PC-9 (cell line): ENCODE measurements around the gene ZNF23.

Experiments used
- CTCF ChIP-seq: fragments of 200-600 bp; sonication (generic); conservative IDR thresholded peaks from 2 replicates; pipeline ENCODE4 v1.6.1; 2017; ENCODE audit warnings: mixed run types, antibody characterized with exemption, mild to moderate bottlenecking, moderate library complexity
- EZH2 ChIP-seq: fragments of 200-600 bp; sonication (generic); IDR thresholded peaks from 2 replicates; pipeline ENCODE4 v1.8.0; 2017; ENCODE audit warnings: antibody characterized with exemption, low read depth

GRCh38 chr16:71459510-71459909 is 2.5 kb downstream of the ZNF23 start:
- TF ChIP-seq CTCF (no peak), EZH2 (no peak)
